AG09319 (cell line): ENCODE results near the gene MBD4.

Experiments
- DNase-seq: peaks from one replicate; pipeline ENCODE4 v3.0.0-alpha.2; 2010; ENCODE audit warnings: low read depth; ENCODE audit errors: extremely low read depth
- TF ChIP-seq, protein P1 (sequence below): IDR thresholded peaks from 2 replicates; pipeline ENCODE4 v1.5.1; 2011; ENCODE audit warnings: low read depth, mild to moderate bottlenecking, inconsistent platforms, low read length, moderate library complexity

MBD4 gene

DNA sequence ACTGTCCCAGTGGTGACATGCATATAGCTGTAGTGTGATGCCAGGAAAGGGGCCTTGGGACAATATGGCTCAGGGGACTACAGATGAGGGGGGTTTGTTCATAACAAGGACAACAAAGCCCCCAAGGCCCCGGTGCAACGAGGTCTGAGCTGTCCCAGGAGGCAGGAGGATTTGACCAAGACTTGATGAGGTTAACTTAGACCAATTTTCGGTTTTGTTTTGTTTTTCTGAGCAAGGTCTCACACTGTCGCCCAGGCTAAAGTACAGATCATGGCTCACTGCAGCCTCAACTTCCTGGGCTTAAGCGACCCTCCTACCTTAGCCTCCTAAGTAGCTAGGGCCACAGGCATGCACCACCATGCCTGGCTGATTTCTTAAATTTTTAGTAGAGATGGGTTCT lies 35.1 kb downstream of the MBD4 start:
- no peak for DNase-seq
- TF ChIP-seq, protein P1, sequence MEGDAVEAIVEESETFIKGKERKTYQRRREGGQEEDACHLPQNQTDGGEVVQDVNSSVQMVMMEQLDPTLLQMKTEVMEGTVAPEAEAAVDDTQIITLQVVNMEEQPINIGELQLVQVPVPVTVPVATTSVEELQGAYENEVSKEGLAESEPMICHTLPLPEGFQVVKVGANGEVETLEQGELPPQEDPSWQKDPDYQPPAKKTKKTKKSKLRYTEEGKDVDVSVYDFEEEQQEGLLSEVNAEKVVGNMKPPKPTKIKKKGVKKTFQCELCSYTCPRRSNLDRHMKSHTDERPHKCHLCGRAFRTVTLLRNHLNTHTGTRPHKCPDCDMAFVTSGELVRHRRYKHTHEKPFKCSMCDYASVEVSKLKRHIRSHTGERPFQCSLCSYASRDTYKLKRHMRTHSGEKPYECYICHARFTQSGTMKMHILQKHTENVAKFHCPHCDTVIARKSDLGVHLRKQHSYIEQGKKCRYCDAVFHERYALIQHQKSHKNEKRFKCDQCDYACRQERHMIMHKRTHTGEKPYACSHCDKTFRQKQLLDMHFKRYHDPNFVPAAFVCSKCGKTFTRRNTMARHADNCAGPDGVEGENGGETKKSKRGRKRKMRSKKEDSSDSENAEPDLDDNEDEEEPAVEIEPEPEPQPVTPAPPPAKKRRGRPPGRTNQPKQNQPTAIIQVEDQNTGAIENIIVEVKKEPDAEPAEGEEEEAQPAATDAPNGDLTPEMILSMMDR, result no peak

DNA sequence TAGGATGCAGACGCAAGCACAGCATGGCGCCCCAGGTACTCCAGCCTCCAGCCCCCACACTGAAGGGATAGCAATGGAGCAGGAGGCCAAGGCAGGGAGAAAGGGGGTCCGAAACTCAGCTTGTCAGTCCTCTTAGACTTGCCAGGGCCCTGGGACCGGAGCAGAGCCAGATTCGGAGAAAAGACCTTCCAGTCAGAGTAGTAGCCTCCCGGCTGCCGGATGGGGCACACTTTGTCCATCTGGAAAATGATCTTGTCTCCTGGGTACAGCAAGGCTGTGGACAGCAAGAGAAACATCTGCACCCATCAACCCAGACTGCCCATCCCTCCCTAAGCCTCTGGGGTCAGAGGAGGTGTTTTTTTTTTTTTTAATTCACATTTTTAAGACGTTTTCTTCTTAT lies 35.6 kb downstream of the MBD4 start:
- TF ChIP-seq, protein P1, result no peak
- DNase-seq, result no peak

DNA sequence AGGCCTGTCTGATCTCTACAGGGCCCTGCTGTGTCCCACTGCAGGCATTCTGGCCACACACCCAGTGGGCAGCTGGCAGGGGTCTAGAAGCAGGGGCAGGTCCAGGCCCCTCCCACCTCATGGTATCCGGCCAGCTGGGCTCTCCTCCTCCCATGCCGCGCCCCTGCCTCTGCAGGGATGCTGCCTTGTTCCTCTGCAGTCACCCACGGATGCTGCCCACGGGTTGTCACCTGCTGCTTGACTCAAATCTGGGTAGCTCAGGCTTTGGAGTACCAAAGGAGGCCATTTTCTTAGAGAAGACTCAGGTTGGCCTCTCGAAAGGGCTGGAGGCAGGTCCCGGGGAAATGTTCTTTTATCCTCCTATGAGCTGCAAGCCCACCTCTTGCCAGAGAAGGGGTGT lies 36.3 kb downstream of the MBD4 start:
- DNase-seq, result no peak
- TF ChIP-seq, protein P1, result no peak

DNA sequence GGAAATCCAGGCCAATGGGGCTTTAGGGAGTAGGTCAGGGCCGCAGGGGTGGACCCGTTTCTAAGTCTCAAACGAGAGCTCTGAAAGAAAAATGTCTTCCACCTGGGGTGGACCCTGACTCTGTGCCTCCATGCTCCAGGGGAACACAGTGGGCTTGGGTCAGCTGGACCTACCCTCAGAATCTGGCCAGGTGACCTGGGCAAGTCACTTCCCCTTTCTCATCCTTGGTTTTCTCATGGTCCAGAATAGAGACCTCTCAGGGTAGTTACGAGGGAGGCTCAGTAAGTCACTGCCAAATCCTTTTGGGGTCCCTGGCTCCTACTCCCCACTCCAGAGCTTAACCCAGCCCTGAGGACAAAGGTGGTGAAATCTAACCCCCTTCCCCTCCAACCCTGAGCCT lies 37.1 kb downstream of the MBD4 start:
- DNase-seq, result no peak
- TF ChIP-seq, protein P1, result no peak

DNA sequence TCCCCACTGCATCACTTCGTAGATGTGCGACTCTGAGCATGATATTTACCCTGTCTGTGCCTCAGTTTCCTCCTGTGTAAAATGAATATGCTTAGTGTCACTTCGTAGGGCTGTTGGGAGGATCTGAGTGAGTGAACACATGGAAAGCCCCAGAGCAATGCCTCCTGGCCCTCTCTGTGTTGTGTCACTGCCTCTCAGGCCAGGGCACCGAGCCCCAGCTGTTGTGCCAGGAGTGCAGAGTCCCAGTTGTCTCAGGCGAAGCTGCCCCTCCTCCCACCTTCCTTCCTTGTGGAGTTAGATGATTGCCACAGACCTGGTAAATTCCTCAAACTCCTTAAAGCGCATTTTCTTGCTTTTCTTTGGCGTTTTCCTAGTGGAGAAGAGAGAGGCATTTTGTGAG lies 37.5 kb downstream of the MBD4 start:
- no peak for DNase-seq
- TF ChIP-seq, protein P1, result no peak

DNA sequence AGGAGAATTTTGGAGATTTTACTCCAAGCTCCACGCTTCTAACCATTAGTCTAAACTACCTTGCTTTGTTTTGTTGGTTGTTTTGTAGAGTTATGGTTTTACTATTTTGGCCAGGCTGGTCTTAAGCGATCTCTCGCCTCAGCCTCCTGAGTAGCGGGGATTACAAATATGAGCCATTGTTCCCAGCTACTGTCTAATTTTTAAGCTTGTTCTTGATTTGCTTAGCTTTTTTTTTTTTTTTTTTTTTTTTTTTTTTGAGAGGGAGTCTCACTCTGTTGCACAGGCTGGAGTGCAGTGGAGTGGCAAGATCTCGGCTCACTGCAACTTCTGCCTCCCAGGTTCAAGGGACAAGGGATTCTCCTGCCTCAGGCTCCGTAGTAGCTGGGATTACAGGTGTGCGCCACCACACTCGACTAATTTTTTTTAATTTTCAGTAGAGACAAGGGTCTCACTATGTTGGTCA lies 39.8 kb downstream of the MBD4 start:
- no peak for DNase-seq

DNA sequence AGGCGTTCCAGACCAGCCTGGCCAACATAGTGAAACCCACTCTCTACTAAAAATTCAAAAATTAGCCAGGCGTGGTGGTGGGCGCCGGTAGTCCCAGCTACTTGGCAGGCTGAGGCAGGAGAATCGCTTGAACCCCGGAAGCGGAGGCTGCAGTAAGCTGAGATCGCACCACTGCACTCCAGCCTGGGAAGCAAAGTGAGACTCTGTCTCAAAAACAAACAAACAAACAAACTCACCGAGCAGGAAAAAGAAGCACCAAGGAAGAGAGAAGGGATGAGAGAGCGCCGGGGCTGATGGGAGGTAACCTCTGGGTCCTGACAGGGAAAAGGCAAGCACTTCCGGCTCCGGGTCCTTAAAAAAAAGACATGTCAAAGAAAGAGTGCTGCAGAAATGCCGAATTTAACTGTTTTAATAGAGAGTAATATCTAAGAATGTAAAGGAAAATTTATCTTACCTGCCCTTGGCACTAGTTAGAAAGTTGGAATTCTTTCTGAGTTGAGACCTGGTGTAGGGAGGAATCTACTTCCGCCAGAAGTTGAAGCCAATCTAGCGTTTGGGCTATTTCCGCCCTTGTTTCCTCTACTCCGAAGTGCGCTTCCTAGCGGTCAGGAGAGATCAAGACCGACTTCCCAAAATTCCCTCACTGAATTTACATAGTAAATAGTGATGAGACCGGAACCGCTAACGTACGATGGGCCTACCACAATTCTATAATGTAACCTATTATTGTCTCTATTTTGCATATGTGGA lies 40.4 kb downstream of the MBD4 start:
- TF ChIP-seq, protein P1, result peak; percentile 84
- peak; percentile 91 for DNase-seq

More for the DNA sequence above, 39.8 kb downstream of the MBD4 start:
- TF ChIP-seq, protein P1, result no peak
